Activated naive CD8-positive, alpha-beta T cell treated with anti-CD3 and anti-CD28 coated beads, Interleukin-2, amount 10 ng/mL, durations not matched to agents 7 days and 5 days (primary cell): ENCODE data around the gene CPA3. TPM values are rescaled to one million over a fixed set of nuclear protein-coding genes. Genes with fewer than 3 reads are reported as not detected.

ENCODE experiments used
- ATAC-seq: fragments of 150-1000 bp; cut with Tn5 transposase; one replicate; pipeline ENCODE4 v1.10.0; 2021; ENCODE audit warnings: low read depth, moderate library complexity
- POLR2A ChIA-PET: fragments of 350-600 bp; sonication (Branson Sonifier 250); formaldehyde crosslinking; loops from one replicate; lab custom pipeline; 2021; ENCODE audit warnings: antibody characterized with exemption; lab: Charles Lee
- DNase-seq: peaks from one replicate; pipeline ENCODE4 v3.0.0; 2021
- H3K27ac Mint-ChIP-seq: one replicate; pipeline ENCODE4 v1.8.0; 2022; ENCODE audit warnings: mild to moderate bottlenecking, mixed read lengths
- H3K27me3 Mint-ChIP-seq: one replicate; pipeline ENCODE4 v1.8.0; 2022; ENCODE audit warnings: mild to moderate bottlenecking, moderate library complexity, mixed read lengths
- H3K36me3 Mint-ChIP-seq: one replicate; pipeline ENCODE4 v1.8.0; 2021; ENCODE audit warnings: mild to moderate bottlenecking, mixed read lengths
- H3K4me1 Mint-ChIP-seq: one replicate; pipeline ENCODE4 v1.8.0; 2021; ENCODE audit warnings: mixed read lengths
- H3K4me3 Mint-ChIP-seq: one replicate; pipeline ENCODE4 v1.8.0; 2022; ENCODE audit warnings: mild to moderate bottlenecking, moderate library complexity, mixed read lengths
- H3K9me3 Mint-ChIP-seq: one replicate; pipeline ENCODE4 v1.8.0; 2021; ENCODE audit warnings: mixed read lengths
- total RNA-seq, 2 experiments: library from RNA; stranded (reverse); gene quantifications; one replicate each; pipeline ENCODE4 v1.2.3, GENCODE V29; 2021

The CPA3 gene
- total RNA-seq, 2 experiments from 2014 or later: not detected

DNA sequence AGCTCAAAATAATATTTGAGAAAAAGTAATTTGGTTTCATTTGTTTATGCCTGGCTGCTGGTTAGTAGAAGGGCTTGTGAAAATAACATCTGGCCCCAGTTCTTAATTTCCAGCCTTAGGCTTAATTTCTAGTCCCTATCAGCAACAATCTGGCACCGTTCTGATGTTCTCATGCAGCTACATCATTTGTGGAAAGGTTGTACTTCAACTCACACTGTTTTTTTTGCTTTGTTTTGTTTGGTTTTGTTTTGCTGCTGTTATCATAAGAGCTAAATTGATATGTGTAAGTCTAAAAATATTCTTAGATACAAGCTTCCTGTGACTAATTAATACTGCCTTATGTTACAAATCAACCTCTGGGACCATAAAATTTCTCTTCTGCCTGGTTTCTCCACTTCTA lies 8.9 kb downstream of the CPA3 start:
- H3K9me3 Mint-ChIP-seq: no peaks in the 10 kb centered on the region

GRCh38 chr3:148878095-148878494 lies 13.0 kb downstream of the CPA3 start:
- H3K36me3 Mint-ChIP-seq: no peaks in the 10 kb centered on the region
- no peaks in the 10 kb centered on the region for H3K9me3 Mint-ChIP-seq
- no peak overlapping the region for H3K4me3 Mint-ChIP-seq
- peaks cover 11% of the 10 kb centered on the region for H3K27me3 Mint-ChIP-seq
- ATAC-seq: no peak
- no peak overlapping the region for H3K27ac Mint-ChIP-seq
- DNase-seq: no peak
- POLR2A ChIA-PET: no interaction called here
- H3K4me1 Mint-ChIP-seq: no peaks in the 10 kb centered on the region

More for the DNA sequence above, 8.9 kb downstream of the CPA3 start:
- Mint-ChIP-seq H3K27ac (no peak overlapping the region), H3K4me1 (no peaks in the 10 kb centered on the region), H3K4me3 (no peak overlapping the region), H3K36me3 (no peaks in the 10 kb centered on the region), H3K27me3 (peaks cover 12% of the 10 kb centered on the region)
- DNase-seq: no peak
- ATAC-seq: no peak
- POLR2A ChIA-PET: no interaction called here

- POLR2A ChIA-PET: no interaction called here
- Mint-ChIP-seq H3K9me3 (no peaks in the 10 kb centered on the region), H3K4me3 (no peak overlapping the region), H3K27me3 (peaks cover 11% of the 10 kb centered on the region), H3K36me3 (no peaks in the 10 kb centered on the region), H3K27ac (no peak overlapping the region), H3K4me1 (no peaks in the 10 kb centered on the region)
- ATAC-seq: no peak
- DNase-seq: no peak
Measured at GRCh38 chr3:148879256-148879655, 14.2 kb downstream of the CPA3 start.

GRCh38 chr3:148880681-148881080 lies 15.6 kb downstream of the CPA3 start:
- no peak for ATAC-seq
- no peaks in the 10 kb centered on the region for H3K4me1 Mint-ChIP-seq
- DNase-seq: no peak
- no peaks in the 10 kb centered on the region for H3K9me3 Mint-ChIP-seq
- H3K27me3 Mint-ChIP-seq: peaks cover 7% of the 10 kb centered on the region
- no peak overlapping the region for H3K27ac Mint-ChIP-seq
- no peak overlapping the region for H3K4me3 Mint-ChIP-seq
- H3K36me3 Mint-ChIP-seq: no peaks in the 10 kb centered on the region
- POLR2A ChIA-PET: no interaction called here

DNA sequence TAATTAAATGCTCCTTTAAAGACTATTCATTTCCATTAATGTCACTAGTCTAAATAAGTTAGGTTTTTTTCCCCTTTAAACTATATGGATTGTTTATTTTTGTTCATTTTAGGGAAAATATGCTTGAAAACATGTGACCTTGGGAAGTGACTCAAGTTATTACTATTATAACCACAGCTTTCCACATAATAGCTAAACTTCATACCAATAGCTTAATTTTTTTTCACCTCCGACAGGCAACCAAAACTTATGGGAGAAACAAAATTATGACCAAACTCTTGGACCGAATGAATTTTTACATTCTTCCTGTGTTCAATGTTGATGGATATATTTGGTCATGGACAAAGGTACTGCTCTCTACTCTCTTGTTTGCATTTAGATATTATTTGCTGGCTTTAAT lies 16.2 kb downstream of the CPA3 start:
- ATAC-seq: no peak
- POLR2A ChIA-PET: no interaction called here
- no peaks in the 10 kb centered on the region for H3K9me3 Mint-ChIP-seq

GRCh38 chr3:148882288-148882687 lies 17.2 kb downstream of the CPA3 start:
- H3K4me1 Mint-ChIP-seq: no peaks in the 10 kb centered on the region
- no peak overlapping the region for H3K27ac Mint-ChIP-seq
- no peaks in the 10 kb centered on the region for H3K9me3 Mint-ChIP-seq
- DNase-seq (no peak), ATAC-seq (no peak)
- POLR2A ChIA-PET: no interaction called here
- no peaks in the 10 kb centered on the region for H3K36me3 Mint-ChIP-seq
- no peak overlapping the region for H3K4me3 Mint-ChIP-seq
- H3K27me3 Mint-ChIP-seq: peaks cover 6% of the 10 kb centered on the region

More for the DNA sequence above, 16.2 kb downstream of the CPA3 start:
- no peaks in the 10 kb centered on the region for H3K36me3 Mint-ChIP-seq
- peaks cover 7% of the 10 kb centered on the region for H3K27me3 Mint-ChIP-seq
- no peaks in the 10 kb centered on the region for H3K4me1 Mint-ChIP-seq
- no peak overlapping the region for H3K27ac Mint-ChIP-seq
- H3K4me3 Mint-ChIP-seq: no peak overlapping the region
- no peak for DNase-seq

DNA sequence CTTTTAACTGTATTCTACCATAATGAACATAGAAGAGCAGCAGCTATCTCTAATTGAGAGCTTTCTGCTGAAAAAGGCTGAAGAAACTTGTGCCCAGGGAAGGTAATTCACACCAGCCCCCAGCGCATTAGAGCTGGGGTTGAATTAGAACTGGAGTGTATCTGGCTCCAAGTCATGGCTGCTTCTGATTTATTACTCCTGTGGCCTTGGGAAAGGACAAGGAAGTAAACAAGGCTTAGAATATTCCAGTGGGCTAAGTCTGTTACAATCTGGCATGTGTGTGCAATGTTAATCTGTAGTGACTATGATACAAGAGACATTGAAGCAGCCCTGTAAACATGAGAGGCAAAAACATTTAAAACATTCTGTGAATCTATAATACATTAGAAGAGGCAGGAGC lies 18.1 kb downstream of the CPA3 start:
- H3K36me3 Mint-ChIP-seq: no peaks in the 10 kb centered on the region
- ATAC-seq (no peak), DNase-seq (no peak)
- H3K9me3 Mint-ChIP-seq: no peaks in the 10 kb centered on the region
- no peaks in the 10 kb centered on the region for H3K4me1 Mint-ChIP-seq
- H3K27ac Mint-ChIP-seq: no peak overlapping the region
- POLR2A ChIA-PET: no interaction called here
- no peak overlapping the region for H3K4me3 Mint-ChIP-seq
- peaks cover 6% of the 10 kb centered on the region for H3K27me3 Mint-ChIP-seq

- H3K4me3 Mint-ChIP-seq: no peak overlapping the region
- H3K27me3 Mint-ChIP-seq: peaks cover 5% of the 10 kb centered on the region
- no peaks in the 10 kb centered on the region for H3K4me1 Mint-ChIP-seq
- no peaks in the 10 kb centered on the region for H3K36me3 Mint-ChIP-seq
- ATAC-seq (no peak), DNase-seq (no peak)
- H3K9me3 Mint-ChIP-seq: no peaks in the 10 kb centered on the region
- no peak overlapping the region for H3K27ac Mint-ChIP-seq
- POLR2A ChIA-PET: no interaction called here
Measured at GRCh38 chr3:148884261-148884660, 19.2 kb downstream of the CPA3 start.

DNA sequence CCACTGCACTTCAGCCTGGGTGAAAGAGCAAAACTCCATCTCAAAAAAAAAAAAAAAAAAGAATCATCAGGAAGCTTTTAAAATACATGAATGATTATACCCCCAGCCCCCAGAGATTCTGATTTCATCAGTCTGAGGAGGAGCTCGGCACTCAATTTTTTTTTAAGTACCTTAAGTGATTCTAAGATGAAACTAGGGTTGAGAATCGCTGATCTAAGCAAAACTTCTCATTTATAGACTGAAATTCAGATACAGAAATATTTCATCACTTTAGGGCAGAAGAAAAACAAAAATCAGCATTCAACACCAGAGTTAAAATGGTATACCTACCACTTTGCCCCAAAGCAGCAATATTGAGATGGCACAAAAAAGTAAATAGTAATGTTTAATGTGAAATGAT lies 24.7 kb downstream of the CPA3 start:
- Mint-ChIP-seq H3K9me3 (no peaks in the 10 kb centered on the region), H3K4me3 (no peak overlapping the region), H3K27me3 (peaks cover 11% of the 10 kb centered on the region), H3K27ac (no peak overlapping the region), H3K36me3 (no peaks in the 10 kb centered on the region), H3K4me1 (no peaks in the 10 kb centered on the region)
- POLR2A ChIA-PET: no interaction called here
- DNase-seq (no peak), ATAC-seq (no peak)

GRCh38 chr3:148896062-148896461 lies 31.0 kb downstream of the CPA3 start:
- Mint-ChIP-seq H3K27ac (no peak overlapping the region), H3K36me3 (no peaks in the 10 kb centered on the region), H3K27me3 (peaks cover 6% of the 10 kb centered on the region), H3K9me3 (no peaks in the 10 kb centered on the region), H3K4me1 (no peaks in the 10 kb centered on the region), H3K4me3 (no peak overlapping the region)
- ATAC-seq (no peak), DNase-seq (no peak)
- POLR2A ChIA-PET: no interaction called here

- Mint-ChIP-seq H3K9me3 (no peaks in the 10 kb centered on the region), H3K36me3 (no peaks in the 10 kb centered on the region), H3K4me3 (no peak overlapping the region), H3K4me1 (no peaks in the 10 kb centered on the region), H3K27me3 (peaks cover 5% of the 10 kb centered on the region), H3K27ac (no peak overlapping the region)
- ATAC-seq (no peak), DNase-seq (no peak)
- POLR2A ChIA-PET: no interaction called here
Measured at GRCh38 chr3:148901987-148902791, 37.1 kb downstream of the CPA3 start.

GRCh38 chr3:148903022-148903442 lies 37.9 kb downstream of the CPA3 start:
- POLR2A ChIA-PET: no interaction called here
- Mint-ChIP-seq H3K36me3 (no peaks in the 10 kb centered on the region), H3K9me3 (no peaks in the 10 kb centered on the region)

DNA sequence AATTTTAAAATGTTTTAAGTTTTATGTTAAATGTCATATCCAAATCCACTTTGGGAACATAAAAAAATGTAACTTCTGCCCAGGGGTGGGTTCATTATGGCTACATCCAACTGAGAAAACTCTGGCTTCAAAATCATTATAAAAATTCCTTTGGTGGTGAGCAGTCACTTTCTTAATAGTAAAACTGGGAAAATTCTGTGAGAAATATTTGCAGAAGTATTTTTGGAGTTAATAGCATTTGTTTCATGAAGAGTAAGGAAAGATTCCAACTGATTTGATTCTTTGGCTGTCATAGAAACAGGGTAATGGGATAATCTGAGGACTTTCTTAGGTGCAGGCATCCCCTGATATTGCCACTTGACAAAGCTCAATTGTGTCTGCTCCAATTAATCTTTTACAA lies 38.8 kb downstream of the CPA3 start:
- DNase-seq (no peak), ATAC-seq (no peak)
- Mint-ChIP-seq H3K27ac (no peak overlapping the region), H3K4me3 (no peak overlapping the region), H3K27me3 (peaks cover 5% of the 10 kb centered on the region), H3K36me3 (no peaks in the 10 kb centered on the region), H3K9me3 (no peaks in the 10 kb centered on the region), H3K4me1 (no peaks in the 10 kb centered on the region)
- POLR2A ChIA-PET: no interaction called here

More at GRCh38 chr3:148903022-148903442, 37.9 kb downstream of the CPA3 start:
- H3K4me3 Mint-ChIP-seq: no peak overlapping the region
- DNase-seq (no peak), ATAC-seq (no peak)
- no peaks in the 10 kb centered on the region for H3K4me1 Mint-ChIP-seq
- no peak overlapping the region for H3K27ac Mint-ChIP-seq
- peaks cover 5% of the 10 kb centered on the region for H3K27me3 Mint-ChIP-seq

DNA sequence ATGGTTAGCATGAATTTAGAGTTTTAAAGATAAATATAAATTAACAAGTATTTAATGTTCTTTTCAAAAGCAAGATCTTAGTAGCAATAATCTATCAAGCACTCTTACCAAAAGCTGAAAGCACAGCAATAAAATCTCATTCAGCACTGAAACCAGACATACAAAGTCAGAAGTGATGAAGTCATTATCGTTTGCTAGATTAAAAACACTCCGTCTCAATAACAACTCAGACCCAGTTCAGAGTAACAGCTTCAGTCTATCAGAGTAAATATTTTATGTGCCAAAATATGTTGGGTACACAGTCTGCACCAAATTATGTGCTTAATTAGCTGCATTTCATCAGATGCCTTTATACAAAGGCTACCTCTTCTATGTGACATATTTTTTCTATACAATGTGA lies 41.6 kb downstream of the CPA3 start:
- POLR2A ChIA-PET: no interaction called here
- Mint-ChIP-seq H3K4me1 (no peaks in the 10 kb centered on the region), H3K36me3 (no peaks in the 10 kb centered on the region), H3K27me3 (peaks cover 4% of the 10 kb centered on the region), H3K27ac (no peak overlapping the region), H3K4me3 (no peak overlapping the region), H3K9me3 (no peaks in the 10 kb centered on the region)
- DNase-seq (no peak), ATAC-seq (no peak)
